SU-DHL-6 (cell line): ENCODE measurements around the gene KRT35.

Source experiments
- EZH2phosphoT487 ChIP-seq: fragments of 200-600 bp; sonication (generic), shearing (Covaris generic); conservative IDR thresholded peaks from 2 replicates; pipeline ENCODE4 v1.6.1; 2018; ENCODE audit warnings: mild to moderate bottlenecking, antibody characterized with exemption, low read length, moderate library complexity, mixed read lengths
- TF ChIP-seq, protein P1 (sequence below): fragments of 200-600 bp; sonication (generic); IDR thresholded peaks from one replicate; pipeline ENCODE4 v1.5.1; 2017; ENCODE audit warnings: antibody characterized with exemption, mild to moderate bottlenecking, low read length, moderate library complexity; ENCODE audit not compliant: insufficient read depth, poor library complexity, severe bottlenecking

DNA sequence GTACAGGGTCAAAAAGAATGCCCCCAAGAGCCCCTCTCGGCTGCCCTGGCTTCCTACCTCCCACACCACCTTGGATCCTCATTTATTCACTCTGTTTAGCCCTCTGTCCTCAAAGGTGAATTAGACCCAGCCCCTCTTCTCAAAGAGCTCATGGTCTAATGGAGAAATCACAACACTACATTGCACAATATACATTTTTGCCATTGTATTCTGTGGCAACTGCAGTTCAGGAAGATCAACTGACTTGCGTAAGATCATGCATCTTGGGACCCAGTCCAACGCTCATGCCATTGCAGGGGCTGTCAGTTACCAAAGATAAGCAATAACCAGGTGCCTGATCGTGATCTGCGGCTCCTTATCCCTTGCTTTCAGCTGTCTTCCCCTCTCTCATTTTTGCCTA, 41.6 kb downstream of the KRT35 start:
- TF ChIP-seq, protein P1, sequence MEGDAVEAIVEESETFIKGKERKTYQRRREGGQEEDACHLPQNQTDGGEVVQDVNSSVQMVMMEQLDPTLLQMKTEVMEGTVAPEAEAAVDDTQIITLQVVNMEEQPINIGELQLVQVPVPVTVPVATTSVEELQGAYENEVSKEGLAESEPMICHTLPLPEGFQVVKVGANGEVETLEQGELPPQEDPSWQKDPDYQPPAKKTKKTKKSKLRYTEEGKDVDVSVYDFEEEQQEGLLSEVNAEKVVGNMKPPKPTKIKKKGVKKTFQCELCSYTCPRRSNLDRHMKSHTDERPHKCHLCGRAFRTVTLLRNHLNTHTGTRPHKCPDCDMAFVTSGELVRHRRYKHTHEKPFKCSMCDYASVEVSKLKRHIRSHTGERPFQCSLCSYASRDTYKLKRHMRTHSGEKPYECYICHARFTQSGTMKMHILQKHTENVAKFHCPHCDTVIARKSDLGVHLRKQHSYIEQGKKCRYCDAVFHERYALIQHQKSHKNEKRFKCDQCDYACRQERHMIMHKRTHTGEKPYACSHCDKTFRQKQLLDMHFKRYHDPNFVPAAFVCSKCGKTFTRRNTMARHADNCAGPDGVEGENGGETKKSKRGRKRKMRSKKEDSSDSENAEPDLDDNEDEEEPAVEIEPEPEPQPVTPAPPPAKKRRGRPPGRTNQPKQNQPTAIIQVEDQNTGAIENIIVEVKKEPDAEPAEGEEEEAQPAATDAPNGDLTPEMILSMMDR, result no peak
- TF ChIP-seq EZH2phosphoT487, result no peak
